ENCODE results near the gene PCCA.

Gene PCCA

DNA sequence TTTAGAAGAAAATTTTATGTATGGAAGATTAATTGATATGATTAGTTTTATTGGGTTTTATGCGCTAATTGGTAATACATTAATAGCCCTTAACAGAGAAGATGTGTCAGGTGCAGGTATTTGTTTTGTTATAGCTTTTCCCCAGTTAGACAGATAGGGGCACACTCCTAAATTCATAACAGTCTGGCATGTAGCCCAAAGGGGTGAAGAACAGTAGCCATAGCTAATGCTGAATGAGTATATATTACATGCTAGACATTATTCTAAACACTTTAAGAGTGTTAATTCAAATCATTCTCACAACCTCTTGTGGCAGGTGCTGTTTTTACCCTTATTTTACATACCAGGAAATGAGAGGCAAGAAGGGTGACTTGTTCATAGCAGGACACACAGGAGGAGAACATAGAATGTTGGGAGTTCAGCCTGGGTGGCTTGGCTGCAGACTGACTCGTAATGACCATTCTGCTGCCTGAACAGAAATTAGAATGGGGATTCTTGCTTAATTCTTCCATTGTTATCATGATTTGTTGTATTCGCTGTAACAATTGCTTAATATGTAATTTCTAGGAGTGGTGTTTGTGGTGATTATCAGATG lies 20.1 kb downstream of the PCCA start:
- intact Hi-C loops (cut with DNase I; ENCODE audit: low total_unique reads), result no loop called here
- Histone ChIP-seq H3K4me3 (no peak overlapping the region), H3K27ac (no peak overlapping the region), H3K9me3 (no peaks in the 10 kb centered on the region), H3K4me1 (no peaks in the 10 kb centered on the region), H3K27me3 (no peaks in the 10 kb centered on the region), H3K36me3 (peaks cover 5 to 25% (median 17%) of the 10 kb centered on the region in 3 donors)
- TF ChIP-seq, protein P1, sequence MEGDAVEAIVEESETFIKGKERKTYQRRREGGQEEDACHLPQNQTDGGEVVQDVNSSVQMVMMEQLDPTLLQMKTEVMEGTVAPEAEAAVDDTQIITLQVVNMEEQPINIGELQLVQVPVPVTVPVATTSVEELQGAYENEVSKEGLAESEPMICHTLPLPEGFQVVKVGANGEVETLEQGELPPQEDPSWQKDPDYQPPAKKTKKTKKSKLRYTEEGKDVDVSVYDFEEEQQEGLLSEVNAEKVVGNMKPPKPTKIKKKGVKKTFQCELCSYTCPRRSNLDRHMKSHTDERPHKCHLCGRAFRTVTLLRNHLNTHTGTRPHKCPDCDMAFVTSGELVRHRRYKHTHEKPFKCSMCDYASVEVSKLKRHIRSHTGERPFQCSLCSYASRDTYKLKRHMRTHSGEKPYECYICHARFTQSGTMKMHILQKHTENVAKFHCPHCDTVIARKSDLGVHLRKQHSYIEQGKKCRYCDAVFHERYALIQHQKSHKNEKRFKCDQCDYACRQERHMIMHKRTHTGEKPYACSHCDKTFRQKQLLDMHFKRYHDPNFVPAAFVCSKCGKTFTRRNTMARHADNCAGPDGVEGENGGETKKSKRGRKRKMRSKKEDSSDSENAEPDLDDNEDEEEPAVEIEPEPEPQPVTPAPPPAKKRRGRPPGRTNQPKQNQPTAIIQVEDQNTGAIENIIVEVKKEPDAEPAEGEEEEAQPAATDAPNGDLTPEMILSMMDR (IDR thresholded peaks at IDR 0.05), result no peak
- no peak for DNase-seq

DNA sequence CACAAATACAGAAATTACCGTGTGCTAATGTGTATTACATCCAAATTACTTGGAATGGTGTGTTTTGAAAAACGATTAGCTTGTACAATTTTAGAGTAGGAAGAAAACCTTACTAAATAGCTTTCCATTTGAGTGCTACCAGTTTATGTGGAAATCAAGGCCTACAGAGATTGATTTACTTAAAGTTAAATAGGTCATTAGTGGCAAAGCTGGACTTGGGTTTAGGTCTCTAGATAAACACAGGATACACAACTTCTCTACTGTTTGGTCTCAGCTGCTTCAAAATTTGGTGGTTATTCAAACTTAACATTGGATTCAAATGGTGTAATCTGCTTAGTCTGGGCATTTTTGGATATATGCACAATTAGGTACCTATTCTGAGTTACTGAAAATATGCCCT lies 21.4 kb downstream of the PCCA start:
- intact Hi-C loops (cut with DNase I; ENCODE audit: low total_unique reads), result no loop called here
- DNase-seq, result no peak
- TF ChIP-seq, protein P1 (IDR thresholded peaks at IDR 0.05), result no peak
- H3K27ac ChIP-seq, result no peak overlapping the region
- no peaks in the 10 kb centered on the region for H3K4me1 ChIP-seq
- H3K4me3 ChIP-seq, result no peak overlapping the region
- no peaks in the 10 kb centered on the region for H3K27me3 ChIP-seq
- no peaks in the 10 kb centered on the region for H3K9me3 ChIP-seq
- H3K36me3 ChIP-seq, result peaks cover 13 to 24% (median 17%) of the 10 kb centered on the region in 3 donors

DNA sequence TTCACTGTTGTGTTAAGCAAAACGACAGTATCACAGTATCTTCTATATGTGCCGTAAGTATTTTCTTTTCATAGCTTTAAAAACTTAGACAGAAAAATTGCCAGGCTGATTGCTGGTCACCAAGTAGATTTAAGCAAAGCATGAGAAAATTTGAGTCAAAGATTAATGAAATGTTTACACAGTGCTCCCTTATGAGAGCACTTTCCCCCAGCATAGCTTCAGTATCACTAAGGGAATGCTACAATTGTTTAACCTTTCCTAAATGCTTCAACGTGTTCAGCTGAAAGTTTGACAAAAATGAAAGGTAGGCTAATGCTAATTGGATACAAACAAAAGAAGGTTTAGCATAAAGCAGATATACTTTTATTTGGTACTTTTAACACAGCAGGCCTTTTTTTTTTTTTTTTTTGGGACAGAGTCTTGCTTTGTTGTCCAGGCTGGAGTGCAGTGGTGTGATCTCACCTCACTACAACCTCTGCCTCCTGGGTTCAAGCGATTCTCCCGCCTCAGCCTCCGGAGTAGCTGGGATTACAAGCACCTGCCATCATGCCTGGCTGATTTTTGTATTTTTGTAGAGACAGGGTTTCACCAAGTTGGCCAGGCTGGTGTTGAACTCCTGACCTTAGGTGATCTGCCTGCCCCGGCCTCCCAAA lies 23.4 kb downstream of the PCCA start:
- Histone ChIP-seq H3K27me3 (no peaks in the 10 kb centered on the region), H3K4me3 (no peak overlapping the region), H3K36me3 (peaks cover 13 to 24% (median 17%) of the 10 kb centered on the region in 3 donors), H3K9me3 (no peaks in the 10 kb centered on the region), H3K27ac (no peak overlapping the region), H3K4me1 (no peaks in the 10 kb centered on the region)
- no peak for DNase-seq
- intact Hi-C loops (cut with DNase I; ENCODE audit: low total_unique reads), result no loop called here
- TF ChIP-seq, protein P1 (IDR thresholded peaks at IDR 0.05), result no peak

DNA sequence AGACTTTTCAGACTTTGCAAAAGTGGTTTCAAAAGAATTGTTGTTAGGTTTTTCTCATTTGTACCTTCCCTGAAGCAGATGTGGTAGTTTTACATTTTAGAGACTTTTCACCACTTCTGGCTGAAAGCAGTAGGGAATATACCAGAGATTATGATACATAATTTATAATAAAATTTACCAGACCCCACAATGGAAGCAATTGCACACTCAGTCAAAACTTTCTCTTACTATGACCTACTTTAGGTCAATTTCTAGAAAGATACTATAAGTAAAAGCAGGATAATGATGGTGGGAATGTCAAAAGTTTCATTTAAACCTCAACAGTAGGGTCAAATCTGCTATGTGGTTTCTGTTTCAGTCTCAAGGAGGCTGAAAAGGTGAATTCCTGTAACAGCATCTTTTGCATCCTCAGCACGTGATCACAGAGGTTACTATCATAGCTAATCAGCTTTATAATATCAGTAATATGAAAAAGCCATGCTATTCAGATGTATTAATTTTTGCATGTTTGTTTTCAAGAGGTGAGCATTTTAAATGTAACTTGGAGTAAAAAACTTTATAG lies 26.9 kb downstream of the PCCA start:
- TF ChIP-seq, protein P1 (IDR thresholded peaks at IDR 0.05), result no peak
- H3K36me3 ChIP-seq, result peaks cover 17 to 24% (median 23%) of the 10 kb centered on the region in 3 donors
- intact Hi-C loops (cut with DNase I; ENCODE audit: low total_unique reads), result no loop called here
- H3K27me3 ChIP-seq, result no peaks in the 10 kb centered on the region
- no peaks in the 10 kb centered on the region for H3K9me3 ChIP-seq
- H3K4me3 ChIP-seq, result no peak overlapping the region
- DNase-seq, result no peak
- no peaks in the 10 kb centered on the region for H3K4me1 ChIP-seq
- H3K27ac ChIP-seq, result no peak overlapping the region

DNA sequence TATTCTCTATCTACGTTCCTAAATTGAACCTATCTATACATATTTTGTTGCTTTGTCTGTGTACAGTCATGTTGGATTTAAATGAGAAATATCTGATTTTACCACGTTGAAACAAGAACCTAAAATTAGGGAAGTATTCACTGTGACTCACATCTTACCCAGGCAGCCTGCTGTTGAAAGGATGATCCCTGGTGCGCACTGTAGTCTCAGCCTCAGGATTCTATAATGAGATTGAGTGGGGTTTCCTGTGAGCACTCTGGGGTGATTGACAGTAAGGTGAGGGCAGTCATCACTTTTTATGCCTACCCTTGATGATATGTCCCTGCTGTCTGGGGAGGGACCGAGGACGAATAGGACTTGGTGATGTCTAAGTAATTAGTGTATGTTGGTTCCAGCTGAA lies 35.4 kb downstream of the PCCA start:
- H3K36me3 ChIP-seq, result peaks cover 9 to 20% (median 16%) of the 10 kb centered on the region in 3 donors
- TF ChIP-seq, protein P1 (IDR thresholded peaks at IDR 0.05), result no peak
- intact Hi-C loops (cut with DNase I; ENCODE audit: low total_unique reads), result no loop called here
- H3K27me3 ChIP-seq, result no peaks in the 10 kb centered on the region
- no peak overlapping the region for H3K4me3 ChIP-seq
- peaks cover 0 to 1% (median under 1%) of the 10 kb centered on the region in 4 donors for H3K4me1 ChIP-seq
- no peak for DNase-seq
- H3K9me3 ChIP-seq, result peaks cover 0 to 12% (median 0%) of the 10 kb centered on the region in 3 donors
- H3K27ac ChIP-seq, result no peak overlapping the region
